HepG2 (cell line): ENCODE measurements around the gene SPATA31E1. TPM values are rescaled to one million over a fixed set of nuclear protein-coding genes. Genes with fewer than 3 reads are reported as not detected.

Experiments used
- ATAC-seq: fragments of 200-7000 bp; cut with Tn5 transposase; 3 replicates; pipeline ENCODE4 v1.9.1; 2020; ENCODE audit warnings: mild to moderate bottlenecking, moderate library complexity
- BruUV-seq: library from RNA; stranded (reverse); fragments of 400-500 nt; replicated peaks from 2 replicates; lab custom pipeline; 2021; lab: Mats Ljungman, UMichigan
- CTCF ChIA-PET: fragments of 300-600 bp; formaldehyde crosslinking; extraction: SDS; loops from one replicate; lab custom pipeline; 2021; ENCODE audit warnings: low total read pairs, inconsistent platforms, low intra/inter-chr PET ratio; lab: Yijun Ruan, JAX
- POLR2A ChIA-PET: fragments of 350-600 bp; sonication (Branson Sonifier 250); formaldehyde crosslinking; loops from one replicate; lab custom pipeline; 2020; ENCODE audit warnings: antibody characterized with exemption, inconsistent platforms; lab: Yijun Ruan, JAX
- DNase-seq: peaks from one replicate; pipeline ENCODE4 v3.0.0-alpha.2; 2015; ENCODE audit warnings: low spot score
- FAIRE-seq: peaks from 3 replicates; lab custom pipeline; 2011; peaks lifted over from hg19 to GRCh38; lab: Jason Lieb, UNC
- H2AFZ ChIP-seq: one replicate; pipeline ENCODE4 v1.6.1; 2011; ENCODE audit warnings: low read length, inconsistent platforms
- H3K27ac ChIP-seq: fragments of 300-600 bp; 3 replicates; pipeline ENCODE4 v1.8.0; 2011; ENCODE audit warnings: mixed run types, mild to moderate bottlenecking, mixed read lengths, low read length, inconsistent platforms; ENCODE audit not compliant: insufficient read depth; ENCODE audit errors: extremely low read length
- H3K27me3 ChIP-seq, 2 experiments: fragments of 200-600 bp in 1 of 2; 2 replicates in 1 of 2; 3 replicates in 1 of 2; pipeline versions ENCODE4 v1.6.0 to v1.8.0; 2011; ENCODE audit warnings: low read length in 2 of 2, mild to moderate bottlenecking in 2 of 2, moderate library complexity in 2 of 2, inconsistent platforms in 1 of 2; ENCODE audit not compliant: insufficient read depth in 2 of 2, control insufficient read depth in 1 of 2
- H3K36me3 ChIP-seq, 2 experiments: fragments of 200-600 bp in 1 of 2; replicated peaks in 1 of 2; 2 replicates in 1 of 2; 3 replicates in 1 of 2; pipeline versions ENCODE4 v1.5.1 to v1.8.0; 2011; ENCODE audit warnings: low read length in 2 of 2, inconsistent platforms in 1 of 2; ENCODE audit not compliant: insufficient read depth in 2 of 2, control insufficient read depth in 1 of 2
- H3K4me1 ChIP-seq: 2 replicates; pipeline ENCODE4 v1.5.1; 2012; ENCODE audit warnings: low read length, inconsistent platforms; ENCODE audit not compliant: insufficient read depth
- H3K4me2 ChIP-seq: 2 replicates; pipeline ENCODE4 v1.6.0; 2011; ENCODE audit warnings: low read depth, low read length, inconsistent platforms
- H3K4me3 ChIP-seq, 3 experiments: fragments of 200-600 bp in 1 of 3; sonication (generic), shearing (Covaris generic) in 1 of 3; replicated peaks in 1 of 3; 2 replicates each; pipeline ENCODE4 v1.5.1; 2011 to 2016; ENCODE audit warnings: low read length in 3 of 3, inconsistent platforms in 2 of 3, low read depth in 2 of 3, mild to moderate bottlenecking in 2 of 3, control low read depth in 1 of 3, mixed read lengths in 1 of 3; ENCODE audit not compliant: insufficient read depth in 1 of 3
- H3K79me2 ChIP-seq: one replicate; pipeline ENCODE4 v1.6.1; 2011; ENCODE audit warnings: low read length, inconsistent platforms; ENCODE audit not compliant: insufficient read depth
- H3K9ac ChIP-seq: 2 replicates; pipeline ENCODE4 v1.6.0; 2011; ENCODE audit warnings: mild to moderate bottlenecking, low read depth, low read length, inconsistent platforms; ENCODE audit not compliant: insufficient read depth
- H3K9me3 ChIP-seq: 2 replicates; pipeline ENCODE4 v1.5.1; 2012; ENCODE audit warnings: mild to moderate bottlenecking, low read length
- H4K20me1 ChIP-seq: 2 replicates; pipeline ENCODE4 v1.6.0; 2011; ENCODE audit warnings: inconsistent platforms, mild to moderate bottlenecking, low read length, moderate library complexity; ENCODE audit not compliant: insufficient read depth
- ADNP ChIP-seq: sonication (generic); formaldehyde crosslinking; IDR thresholded peaks from 2 replicates; pipeline ENCODE4 v1.4.0; 2020; ENCODE audit warnings: missing genetic modification reagents
- ATRX ChIP-seq: sonication (generic); formaldehyde crosslinking; IDR thresholded peaks from 2 replicates; pipeline ENCODE4 v1.4.0; 2020; ENCODE audit warnings: missing genetic modification reagents, borderline replicate concordance
- BORCS8-MEF2B ChIP-seq: sonication (generic); formaldehyde crosslinking; IDR thresholded peaks from 2 replicates; pipeline ENCODE4 v1.8.0; 2022; ENCODE audit warnings: mild to moderate bottlenecking, missing genetic modification reagents
- CREM ChIP-seq, 2 experiments: sonication (generic) in 1 of 2; formaldehyde crosslinking in 1 of 2; IDR thresholded peaks; 2 replicates each; pipeline versions ENCODE4 v1.4.0 to v1.6.1; 2016 to 2020; ENCODE audit warnings: antibody characterized with exemption in 1 of 2, mild to moderate bottlenecking in 1 of 2, missing genetic modification reagents in 1 of 2
- IKZF1 ChIP-seq: fragments of 450-650 bp; IDR thresholded peaks from 2 replicates; pipeline ENCODE4 v1.7.1; 2016
- NFE2L1 ChIP-seq: sonication (generic); formaldehyde crosslinking; IDR thresholded peaks from 2 replicates; pipeline ENCODE4 v1.4.0; 2020; ENCODE audit warnings: missing genetic modification reagents, mild to moderate bottlenecking, borderline replicate concordance
- RARA ChIP-seq: IDR thresholded peaks from 2 replicates; pipeline ENCODE4 v1.6.1; 2016; ENCODE audit warnings: missing genetic modification reagents, missing compliant biosample characterization
- SNAI1 ChIP-seq: sonication (generic); formaldehyde crosslinking; IDR thresholded peaks from 2 replicates; pipeline ENCODE4 v1.5.0; 2020; ENCODE audit warnings: mild to moderate bottlenecking, missing genetic modification reagents, borderline replicate concordance
- SP2 ChIP-seq: sonication (generic); formaldehyde crosslinking; IDR thresholded peaks from 2 replicates; pipeline ENCODE4 v1.5.1; 2020; ENCODE audit warnings: mild to moderate bottlenecking, missing genetic modification reagents
- SPEN ChIP-seq: sonication (generic); formaldehyde crosslinking; IDR thresholded peaks from 2 replicates; pipeline ENCODE4 v1.5.1; 2020; ENCODE audit warnings: low read depth, mild to moderate bottlenecking, missing genetic modification reagents
- TP53 ChIP-seq: sonication (generic); formaldehyde crosslinking; conservative IDR thresholded peaks from 2 replicates; pipeline ENCODE4 v1.4.0; 2020; ENCODE audit warnings: missing genetic modification reagents
- ZNF232 ChIP-seq: sonication (generic); formaldehyde crosslinking; IDR thresholded peaks from 2 replicates; pipeline ENCODE4 v1.4.0; 2020; ENCODE audit warnings: missing genetic modification reagents, borderline replicate concordance
- ZNF383 ChIP-seq: sonication (generic); formaldehyde crosslinking; IDR thresholded peaks from 2 replicates; pipeline ENCODE4 v1.4.0; 2020; ENCODE audit warnings: missing genetic modification reagents, mild to moderate bottlenecking, borderline replicate concordance
- ZNF678 ChIP-seq: sonication (generic); formaldehyde crosslinking; IDR thresholded peaks from 2 replicates; pipeline ENCODE4 v1.4.0; 2020; ENCODE audit warnings: mild to moderate bottlenecking, missing genetic modification reagents
- ZNF761 ChIP-seq: sonication (generic); formaldehyde crosslinking; conservative IDR thresholded peaks from 2 replicates; pipeline ENCODE4 v1.4.0; 2020; ENCODE audit warnings: mild to moderate bottlenecking, missing genetic modification reagents
- ZSCAN31 ChIP-seq: sonication (generic); formaldehyde crosslinking; IDR thresholded peaks from 2 replicates; pipeline ENCODE4 v1.5.0; 2020; ENCODE audit warnings: low read depth, mild to moderate bottlenecking, missing genetic modification reagents
- in situ Hi-C: cut with HindIII; loops from 2 replicates; pipeline ENCODE4 v1.10.0; 2017; ENCODE audit warnings: low pct_unique_long_range_greater_than_20kb; ENCODE audit not compliant: extremely low pct_ligation_motif_present
- intact Hi-C: fragments of 100-400 bp; cut with micrococcal nuclease; formaldehyde crosslinking; loops from one replicate; pipeline ENCODE4 v1.10.0; 2022; ENCODE audit not compliant: unreplicated experiment
- polyA plus RNA-seq, 8 experiments: library from polyadenylated mRNA; depleted of rRNA in 3 of 8; stranded (reverse) in 7 of 8; unstranded in 1 of 8; fragments of >200 nt; fragmentation: Illumina TruSeq in 4 of 8; extraction: Trizol in 4 of 8; gene quantifications; 2 replicates each; pipeline versions ENCODE4 v1.2.1 to v1.2.3, GENCODE V29; 2011 to 2016; ENCODE audit warnings: low read depth in 4 of 8, missing spikeins in 1 of 8, mixed read lengths in 1 of 8; ENCODE audit not compliant: insufficient read depth in 1 of 8
- total RNA-seq, 5 experiments: library from RNA; depleted of rRNA; stranded (reverse); fragments of >200 nt; fragmentation: Illumina TruSeq; extraction: Trizol; gene quantifications; 2 replicates each; pipeline ENCODE4 v1.2.3, GENCODE V29; 2016; ENCODE audit warnings: low read depth in 1 of 5
- TF ChIP-seq, protein P1 (sequence below): sonication (generic); formaldehyde crosslinking; IDR thresholded peaks from 2 replicates; pipeline ENCODE4 v1.4.0; 2020; ENCODE audit warnings: missing genetic modification reagents
- TF ChIP-seq, protein P2 (sequence below): sonication (generic); formaldehyde crosslinking; IDR thresholded peaks from 2 replicates; pipeline ENCODE4 v1.4.0; 2020; ENCODE audit warnings: mild to moderate bottlenecking, missing genetic modification reagents

SPATA31E1 gene
- total and polyA plus RNA-seq, 2 of the 13 experiments (the other 11 are each of a cell fraction or from before 2014, with no cell fraction given), result not detected

DNA sequence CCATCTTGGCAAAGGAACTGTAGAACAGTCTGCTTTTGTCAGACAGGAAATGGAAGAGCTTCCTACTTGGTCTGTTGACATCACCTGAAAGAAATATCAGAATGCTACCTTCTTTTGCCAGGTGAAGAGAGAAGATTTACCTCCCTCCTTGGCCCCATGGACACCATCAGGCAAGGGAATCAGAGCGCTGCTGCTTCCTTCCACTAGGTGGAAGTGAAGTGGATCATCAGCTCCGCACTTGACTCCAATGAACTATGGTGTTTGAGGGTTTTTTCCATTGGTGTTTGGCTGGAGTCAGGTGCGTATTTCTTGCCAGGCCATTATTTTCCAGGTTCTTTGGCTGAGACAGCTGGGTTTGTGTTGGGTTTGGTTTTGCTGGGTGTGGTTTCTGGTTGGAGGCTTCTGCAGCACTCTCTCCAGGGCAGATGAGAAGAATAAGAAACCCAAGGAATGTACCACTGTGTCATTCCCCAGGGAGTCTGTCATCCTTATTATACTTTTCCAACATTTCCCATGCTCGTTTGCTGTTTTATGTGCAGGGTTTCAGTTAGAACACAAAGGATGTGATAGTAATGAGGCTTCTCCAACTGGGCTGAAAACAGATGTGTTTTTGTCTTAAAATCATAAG is 12.4 kb downstream of the SPATA31E1 start (continued):
- no peak for TF ChIP-seq ZNF383 (CRISPR knock-in tag)
- no peak for TF ChIP-seq TP53
- no peak for TF ChIP-seq ZNF232 (CRISPR knock-in tag)
- no peak for TF ChIP-seq SPEN (CRISPR knock-in tag)

DNA sequence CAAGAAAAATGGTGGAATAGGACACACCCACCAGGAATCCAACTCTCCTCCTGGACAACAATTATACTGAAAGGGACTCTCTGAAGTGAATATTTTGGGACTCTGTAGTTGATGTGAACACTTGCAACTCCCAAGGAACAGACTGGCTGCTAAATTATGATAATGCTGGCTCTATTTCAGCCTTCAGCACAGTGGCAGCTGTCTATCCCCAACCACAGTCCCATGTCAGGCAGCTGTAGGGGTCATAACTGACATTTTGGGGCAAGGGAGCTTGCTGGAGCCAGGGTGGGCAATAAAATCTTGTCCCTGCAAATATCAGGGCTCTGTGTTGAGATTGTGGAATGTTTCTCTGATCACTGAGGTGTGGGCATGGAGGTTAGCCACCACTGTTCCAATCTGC is 14.2 kb downstream of the SPATA31E1 start:
- no peaks in the 10 kb centered on the region; a peak in 1 of 5 replicates for H3K27me3 ChIP-seq
- DNase-seq (no peak), FAIRE-seq (no peak), ATAC-seq (no peak)
- no peaks in the 10 kb centered on the region for H4K20me1 ChIP-seq
- no peak overlapping the region for H3K9ac ChIP-seq
- in situ Hi-C loops, result no loop called here
- POLR2A ChIA-PET, result no interaction called here
- H3K4me3 ChIP-seq, result no peak overlapping the region
- no peak overlapping the region for H3K27ac ChIP-seq
- no TSS peak for BruUV-seq
- no peak for TF ChIP-seq CREM (IDR thresholded peaks at IDR 0.05)
- no peak for TF ChIP-seq CREM (CRISPR knock-in tag; IDR thresholded peaks at IDR 0.05)
- no peak for TF ChIP-seq ZNF678 (CRISPR knock-in tag)
- no peak for TF ChIP-seq SNAI1
- TF ChIP-seq SP2 (CRISPR knock-in tag), result no peak
- no peak for TF ChIP-seq RARA (CRISPR knock-in tag)
- no peak for TF ChIP-seq ZNF761 (CRISPR knock-in tag)
- TF ChIP-seq, protein P1, sequence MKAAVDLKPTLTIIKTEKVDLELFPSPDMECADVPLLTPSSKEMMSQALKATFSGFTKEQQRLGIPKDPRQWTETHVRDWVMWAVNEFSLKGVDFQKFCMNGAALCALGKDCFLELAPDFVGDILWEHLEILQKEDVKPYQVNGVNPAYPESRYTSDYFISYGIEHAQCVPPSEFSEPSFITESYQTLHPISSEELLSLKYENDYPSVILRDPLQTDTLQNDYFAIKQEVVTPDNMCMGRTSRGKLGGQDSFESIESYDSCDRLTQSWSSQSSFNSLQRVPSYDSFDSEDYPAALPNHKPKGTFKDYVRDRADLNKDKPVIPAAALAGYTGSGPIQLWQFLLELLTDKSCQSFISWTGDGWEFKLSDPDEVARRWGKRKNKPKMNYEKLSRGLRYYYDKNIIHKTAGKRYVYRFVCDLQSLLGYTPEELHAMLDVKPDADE (CRISPR knock-in tag), result no peak
- TF ChIP-seq NFE2L1 (CRISPR knock-in tag), result no peak
- TF ChIP-seq ZSCAN31 (CRISPR knock-in tag), result no peak
- TF ChIP-seq IKZF1, result no peak
- no peak for TF ChIP-seq ADNP (CRISPR knock-in tag)
- no peak for TF ChIP-seq ATRX
- TF ChIP-seq BORCS8-MEF2B (CRISPR knock-in tag), result no peak
- TF ChIP-seq, protein P2, sequence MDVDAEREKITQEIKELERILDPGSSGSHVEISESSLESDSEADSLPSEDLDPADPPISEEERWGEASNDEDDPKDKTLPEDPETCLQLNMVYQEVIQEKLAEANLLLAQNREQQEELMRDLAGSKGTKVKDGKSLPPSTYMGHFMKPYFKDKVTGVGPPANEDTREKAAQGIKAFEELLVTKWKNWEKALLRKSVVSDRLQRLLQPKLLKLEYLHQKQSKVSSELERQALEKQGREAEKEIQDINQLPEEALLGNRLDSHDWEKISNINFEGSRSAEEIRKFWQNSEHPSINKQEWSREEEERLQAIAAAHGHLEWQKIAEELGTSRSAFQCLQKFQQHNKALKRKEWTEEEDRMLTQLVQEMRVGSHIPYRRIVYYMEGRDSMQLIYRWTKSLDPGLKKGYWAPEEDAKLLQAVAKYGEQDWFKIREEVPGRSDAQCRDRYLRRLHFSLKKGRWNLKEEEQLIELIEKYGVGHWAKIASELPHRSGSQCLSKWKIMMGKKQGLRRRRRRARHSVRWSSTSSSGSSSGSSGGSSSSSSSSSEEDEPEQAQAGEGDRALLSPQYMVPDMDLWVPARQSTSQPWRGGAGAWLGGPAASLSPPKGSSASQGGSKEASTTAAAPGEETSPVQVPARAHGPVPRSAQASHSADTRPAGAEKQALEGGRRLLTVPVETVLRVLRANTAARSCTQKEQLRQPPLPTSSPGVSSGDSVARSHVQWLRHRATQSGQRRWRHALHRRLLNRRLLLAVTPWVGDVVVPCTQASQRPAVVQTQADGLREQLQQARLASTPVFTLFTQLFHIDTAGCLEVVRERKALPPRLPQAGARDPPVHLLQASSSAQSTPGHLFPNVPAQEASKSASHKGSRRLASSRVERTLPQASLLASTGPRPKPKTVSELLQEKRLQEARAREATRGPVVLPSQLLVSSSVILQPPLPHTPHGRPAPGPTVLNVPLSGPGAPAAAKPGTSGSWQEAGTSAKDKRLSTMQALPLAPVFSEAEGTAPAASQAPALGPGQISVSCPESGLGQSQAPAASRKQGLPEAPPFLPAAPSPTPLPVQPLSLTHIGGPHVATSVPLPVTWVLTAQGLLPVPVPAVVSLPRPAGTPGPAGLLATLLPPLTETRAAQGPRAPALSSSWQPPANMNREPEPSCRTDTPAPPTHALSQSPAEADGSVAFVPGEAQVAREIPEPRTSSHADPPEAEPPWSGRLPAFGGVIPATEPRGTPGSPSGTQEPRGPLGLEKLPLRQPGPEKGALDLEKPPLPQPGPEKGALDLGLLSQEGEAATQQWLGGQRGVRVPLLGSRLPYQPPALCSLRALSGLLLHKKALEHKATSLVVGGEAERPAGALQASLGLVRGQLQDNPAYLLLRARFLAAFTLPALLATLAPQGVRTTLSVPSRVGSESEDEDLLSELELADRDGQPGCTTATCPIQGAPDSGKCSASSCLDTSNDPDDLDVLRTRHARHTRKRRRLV (CRISPR knock-in tag), result no peak
- H3K36me3 ChIP-seq, result no peaks in the 10 kb centered on the region
- no peak overlapping the region for H3K4me2 ChIP-seq
- no peaks in the 10 kb centered on the region for H3K9me3 ChIP-seq
- H2AFZ ChIP-seq, result no peak overlapping the region
- CTCF ChIA-PET, result no interaction called here
- H3K4me1 ChIP-seq, result no peaks in the 10 kb centered on the region
- intact Hi-C loops, result no loop called here
- H3K79me2 ChIP-seq, result no peaks in the 10 kb centered on the region
